ENCODE results near the gene LRMDA. TPM values are rescaled to one million over a fixed set of nuclear protein-coding genes. Genes with fewer than 3 reads are reported as not detected.

The LRMDA gene
- total and polyA plus RNA-seq, 4 experiments from 2014 or later, result not detected

GRCh38 chr10:75694269-75694668 is 262.8 kb downstream of the LRMDA start:
- peaks cover 0 to 3% (median 0%) of the 10 kb centered on the region in 8 donors for H3K9me3 Mint-ChIP-seq
- H3K36me3 ChIP-seq (ENCODE audit: insufficient read depth, low read length), result no peaks in the 10 kb centered on the region
- H3K27ac Mint-ChIP-seq, result no peak overlapping the region
- no peak for DNase-seq
- H3K36me3 Mint-ChIP-seq, result no peaks in the 10 kb centered on the region
- H3K4me3 ChIP-seq (ENCODE audit: low read length in 2 of 2), result no peak overlapping the region
- no peak overlapping the region for H3K4me3 Mint-ChIP-seq
- CTCF ChIA-PET (ENCODE audit: partially characterized antibody), result no interaction called here
- POLR2A ChIA-PET (ENCODE audit: partially characterized antibody), result no interaction called here
- no peaks in the 10 kb centered on the region for H3K4me1 Mint-ChIP-seq
- intact Hi-C loops (cut with micrococcal nuclease), result no loop called here
- H3K4me1 ChIP-seq (ENCODE audit: insufficient read depth, low read length), result no peaks in the 10 kb centered on the region
- no peak overlapping the region for H3K27ac ChIP-seq (ENCODE audit: low read depth, low read length)
- no peaks in the 10 kb centered on the region for H3K27me3 ChIP-seq (ENCODE audit: insufficient read depth, low read length)
- H3K27me3 Mint-ChIP-seq, result peaks cover 0 to 4% of the 10 kb centered on the region in 2 donors
- H3K9me3 ChIP-seq (ENCODE audit: control insufficient read depth in 1 of 2, low read length in 2 of 2), result no peaks in the 10 kb centered on the region

- Mint-ChIP-seq H3K4me1 (no peaks in the 10 kb centered on the region), H3K9me3 (peaks cover 0 to 4% (median 0%) of the 10 kb centered on the region in 8 donors), H3K4me3 (no peak overlapping the region), H3K27me3 (peaks cover 0 to 4% of the 10 kb centered on the region in 2 donors), H3K27ac (no peak overlapping the region), H3K36me3 (no peaks in the 10 kb centered on the region)
- H3K4me3 ChIP-seq (ENCODE audit: low read length in 2 of 2), result no peak overlapping the region
- H3K4me1 ChIP-seq (ENCODE audit: insufficient read depth, low read length), result no peaks in the 10 kb centered on the region
- ChIA-PET POLR2A (ENCODE audit: partially characterized antibody) (no interaction called here), CTCF (ENCODE audit: partially characterized antibody) (no interaction called here)
- H3K9me3 ChIP-seq (ENCODE audit: control insufficient read depth in 1 of 2, low read length in 2 of 2), result no peaks in the 10 kb centered on the region
- DNase-seq, result no peak
- intact Hi-C loops (cut with micrococcal nuclease), result no loop called here
- H3K27ac ChIP-seq (ENCODE audit: low read depth, low read length), result no peak overlapping the region
- no peaks in the 10 kb centered on the region for H3K36me3 ChIP-seq (ENCODE audit: insufficient read depth, low read length)
- H3K27me3 ChIP-seq (ENCODE audit: insufficient read depth, low read length), result no peaks in the 10 kb centered on the region
These were observed 263.4 kb downstream of the LRMDA start for GRCh38 chr10:75694790-75695189.

GRCh38 chr10:75695994-75696393 is 264.6 kb downstream of the LRMDA start:
- H3K4me1 Mint-ChIP-seq, result no peaks in the 10 kb centered on the region
- intact Hi-C loops (cut with micrococcal nuclease), result no loop called here

GRCh38 chr10:75696536-75696935 is 265.1 kb downstream of the LRMDA start:
- CTCF ChIA-PET (ENCODE audit: partially characterized antibody), result no interaction called here
- peaks cover 0 to 4% of the 10 kb centered on the region in 2 donors for H3K27me3 Mint-ChIP-seq
- Histone ChIP-seq H3K4me1 (ENCODE audit: insufficient read depth, low read length) (no peaks in the 10 kb centered on the region), H3K36me3 (ENCODE audit: insufficient read depth, low read length) (no peaks in the 10 kb centered on the region), H3K4me3 (ENCODE audit: low read length in 2 of 2) (no peak overlapping the region), H3K27ac (ENCODE audit: low read depth, low read length) (no peak overlapping the region), H3K27me3 (ENCODE audit: insufficient read depth, low read length) (no peaks in the 10 kb centered on the region), H3K9me3 (ENCODE audit: control insufficient read depth in 1 of 2, low read length in 2 of 2) (no peaks in the 10 kb centered on the region)
- peaks cover 0 to 4% (median under 1%) of the 10 kb centered on the region in 8 donors for H3K9me3 Mint-ChIP-seq
- POLR2A ChIA-PET (ENCODE audit: partially characterized antibody), result no interaction called here
- H3K36me3 Mint-ChIP-seq, result no peaks in the 10 kb centered on the region
- no peaks in the 10 kb centered on the region for H3K4me1 Mint-ChIP-seq
- no peak overlapping the region for H3K27ac Mint-ChIP-seq
- intact Hi-C loops (cut with micrococcal nuclease), result no loop called here
- no peak overlapping the region for H3K4me3 Mint-ChIP-seq
- no peak for DNase-seq

More at GRCh38 chr10:75695994-75696393, 264.6 kb downstream of the LRMDA start:
- Histone ChIP-seq H3K4me3 (ENCODE audit: low read length in 2 of 2) (no peak overlapping the region), H3K9me3 (ENCODE audit: control insufficient read depth in 1 of 2, low read length in 2 of 2) (no peaks in the 10 kb centered on the region), H3K36me3 (ENCODE audit: insufficient read depth, low read length) (no peaks in the 10 kb centered on the region), H3K4me1 (ENCODE audit: insufficient read depth, low read length) (no peaks in the 10 kb centered on the region), H3K27me3 (ENCODE audit: insufficient read depth, low read length) (no peaks in the 10 kb centered on the region), H3K27ac (ENCODE audit: low read depth, low read length) (no peak overlapping the region)
- CTCF ChIA-PET (ENCODE audit: partially characterized antibody), result no interaction called here
- Mint-ChIP-seq H3K27ac (no peak overlapping the region), H3K27me3 (peaks cover 0 to 4% of the 10 kb centered on the region in 2 donors), H3K9me3 (peaks cover 0 to 4% (median under 1%) of the 10 kb centered on the region in 8 donors), H3K4me3 (no peak overlapping the region), H3K36me3 (no peaks in the 10 kb centered on the region)
- POLR2A ChIA-PET (ENCODE audit: partially characterized antibody), result no interaction called here
- no peak for DNase-seq

GRCh38 chr10:75703191-75703854 is 271.9 kb downstream of the LRMDA start:
- H3K4me3 Mint-ChIP-seq, result no peak overlapping the region
- peaks cover 0 to 6% of the 10 kb centered on the region in 2 donors for H3K27me3 Mint-ChIP-seq
- DNase-seq, result no peak
- no peak overlapping the region for H3K27ac Mint-ChIP-seq
- Histone ChIP-seq H3K9me3 (ENCODE audit: control insufficient read depth in 1 of 2, low read length in 2 of 2) (no peaks in the 10 kb centered on the region), H3K27ac (ENCODE audit: low read depth, low read length) (no peak overlapping the region), H3K4me1 (ENCODE audit: insufficient read depth, low read length) (no peaks in the 10 kb centered on the region), H3K4me3 (ENCODE audit: low read length in 2 of 2) (no peak overlapping the region), H3K36me3 (ENCODE audit: insufficient read depth, low read length) (no peaks in the 10 kb centered on the region), H3K27me3 (ENCODE audit: insufficient read depth, low read length) (no peaks in the 10 kb centered on the region)
- no peaks in the 10 kb centered on the region for H3K4me1 Mint-ChIP-seq
- ChIA-PET CTCF (ENCODE audit: partially characterized antibody) (no interaction called here), POLR2A (ENCODE audit: partially characterized antibody) (no interaction called here)
- no peaks in the 10 kb centered on the region for H3K36me3 Mint-ChIP-seq
- peaks cover 0 to 4% (median 1%) of the 10 kb centered on the region in 8 donors for H3K9me3 Mint-ChIP-seq
- intact Hi-C loops (cut with micrococcal nuclease), result no loop called here

GRCh38 chr10:75705426-75705825 is 274.0 kb downstream of the LRMDA start:
- CTCF ChIA-PET (ENCODE audit: partially characterized antibody), result no interaction called here
- no peaks in the 10 kb centered on the region for H3K9me3 ChIP-seq (ENCODE audit: control insufficient read depth in 1 of 2, low read length in 2 of 2)

GRCh38 chr10:75707080-75707840 is 275.8 kb downstream of the LRMDA start:
- H3K27ac ChIP-seq (ENCODE audit: low read depth, low read length), result no peak overlapping the region
- H3K4me3 Mint-ChIP-seq, result no peak overlapping the region
- H3K27me3 Mint-ChIP-seq, result peaks cover 4 to 6% of the 10 kb centered on the region in 2 donors
- no peak overlapping the region for H3K4me3 ChIP-seq (ENCODE audit: low read length in 2 of 2)
- no peak for DNase-seq
- peaks cover 0 to 4% (median 0%) of the 10 kb centered on the region in 8 donors for H3K9me3 Mint-ChIP-seq
- no peaks in the 10 kb centered on the region for H3K27me3 ChIP-seq (ENCODE audit: insufficient read depth, low read length)
- H3K27ac Mint-ChIP-seq, result no peak overlapping the region
- H3K9me3 ChIP-seq (ENCODE audit: control insufficient read depth in 1 of 2, low read length in 2 of 2), result no peaks in the 10 kb centered on the region
- H3K4me1 ChIP-seq (ENCODE audit: insufficient read depth, low read length), result no peaks in the 10 kb centered on the region
- H3K4me1 Mint-ChIP-seq, result no peaks in the 10 kb centered on the region
- intact Hi-C loops (cut with micrococcal nuclease), result no loop called here
- ChIA-PET CTCF (ENCODE audit: partially characterized antibody) (no interaction called here), POLR2A (ENCODE audit: partially characterized antibody) (no interaction called here)
- no peaks in the 10 kb centered on the region for H3K36me3 ChIP-seq (ENCODE audit: insufficient read depth, low read length)
- H3K36me3 Mint-ChIP-seq, result no peaks in the 10 kb centered on the region

More at GRCh38 chr10:75705426-75705825, 274.0 kb downstream of the LRMDA start:
- Histone ChIP-seq H3K4me3 (ENCODE audit: low read length in 2 of 2) (no peak overlapping the region), H3K4me1 (ENCODE audit: insufficient read depth, low read length) (no peaks in the 10 kb centered on the region), H3K27me3 (ENCODE audit: insufficient read depth, low read length) (no peaks in the 10 kb centered on the region), H3K27ac (ENCODE audit: low read depth, low read length) (no peak overlapping the region), H3K36me3 (ENCODE audit: insufficient read depth, low read length) (no peaks in the 10 kb centered on the region)
- DNase-seq, result no peak
- H3K4me3 Mint-ChIP-seq, result no peak overlapping the region
- POLR2A ChIA-PET (ENCODE audit: partially characterized antibody), result no interaction called here
- H3K27ac Mint-ChIP-seq, result no peak overlapping the region
- intact Hi-C loops (cut with micrococcal nuclease), result no loop called here
- H3K36me3 Mint-ChIP-seq, result no peaks in the 10 kb centered on the region
- H3K4me1 Mint-ChIP-seq, result no peaks in the 10 kb centered on the region
- H3K27me3 Mint-ChIP-seq, result peaks cover 2 to 6% of the 10 kb centered on the region in 2 donors
- H3K9me3 Mint-ChIP-seq, result peaks cover 0 to 4% (median 0%) of the 10 kb centered on the region in 8 donors
